ENCODE data around the gene MEIS3. TPM values are rescaled to one million over a fixed set of nuclear protein-coding genes. Genes with fewer than 3 reads are reported as not detected.
"Not testable (repeated sequence)": the region's sequence is repeated elsewhere in the genome, so short reads cannot be mapped to it uniquely, and the experiment has no call there.

MEIS3 gene
- total RNA-seq, 4 donors from 2014 or later: 1.6 to 18.2 (median 10.2) TPM

GRCh38 chr19:47390533-47391488 lies 28.5 kb downstream of the MEIS3 start:
- H3K27ac ChIP-seq: no peak overlapping the region
- no peak for DNase-seq
- H3K36me3 ChIP-seq: no peaks in the 10 kb centered on the region
- H3K9me3 ChIP-seq: no peaks in the 10 kb centered on the region
- no peaks in the 10 kb centered on the region for H3K27me3 ChIP-seq
- TF ChIP-seq POLR2A (IDR thresholded peaks at IDR 0.05): no peak
- TF ChIP-seq CTCF (IDR thresholded peaks at IDR 0.05): no peak
- no peaks in the 10 kb centered on the region for H3K4me1 ChIP-seq
- no peak overlapping the region for H3K4me3 ChIP-seq

- no peaks in the 10 kb centered on the region for H3K36me3 ChIP-seq
- H3K9me3 ChIP-seq: no peaks in the 10 kb centered on the region
- no peak overlapping the region for H3K27ac ChIP-seq
- no peak for DNase-seq
- H3K4me3 ChIP-seq: no peak overlapping the region
- H3K27me3 ChIP-seq: no peaks in the 10 kb centered on the region
- no peaks in the 10 kb centered on the region for H3K4me1 ChIP-seq
- TF ChIP-seq CTCF (IDR thresholded peaks at IDR 0.05): no peak
- TF ChIP-seq POLR2A (IDR thresholded peaks at IDR 0.05): no peak
These were observed 30.2 kb downstream of the MEIS3 start for GRCh38 chr19:47389150-47389556.

- not testable (repeated sequence) for H3K4me1 ChIP-seq, H3K4me3 ChIP-seq, H3K36me3 ChIP-seq, H3K9me3 ChIP-seq, DNase-seq, H3K27me3 ChIP-seq, H3K27ac ChIP-seq
These were observed 30.6 kb downstream of the MEIS3 start for GRCh38 chr19:47388721-47389120.

GRCh38 chr19:47387623-47388022 lies 31.7 kb downstream of the MEIS3 start:
- H3K27ac ChIP-seq, DNase-seq, H3K4me1 ChIP-seq, H3K27me3 ChIP-seq, H3K36me3 ChIP-seq, H3K9me3 ChIP-seq, H3K4me3 ChIP-seq: not testable (repeated sequence)

GRCh38 chr19:47386582-47386981 lies 32.7 kb downstream of the MEIS3 start:
- not testable (repeated sequence) for DNase-seq, H3K27me3 ChIP-seq, H3K36me3 ChIP-seq, H3K4me3 ChIP-seq, H3K27ac ChIP-seq, H3K4me1 ChIP-seq, H3K9me3 ChIP-seq

- not testable (repeated sequence) for H3K27ac ChIP-seq, DNase-seq, H3K4me1 ChIP-seq, H3K27me3 ChIP-seq, H3K4me3 ChIP-seq, H3K9me3 ChIP-seq
- H3K36me3 ChIP-seq: peaks cover 0 to 28% (median 0%) of the 10 kb centered on the region in 3 donors
These were observed 34.8 kb downstream of the MEIS3 start for GRCh38 chr19:47384533-47384932.

GRCh38 chr19:47383890-47384289 lies 35.4 kb downstream of the MEIS3 start:
- H3K4me3 ChIP-seq, H3K4me1 ChIP-seq, DNase-seq, H3K9me3 ChIP-seq, H3K27me3 ChIP-seq, H3K27ac ChIP-seq: not testable (repeated sequence)
- peaks cover 0 to 33% (median 0%) of the 10 kb centered on the region in 3 donors for H3K36me3 ChIP-seq

- DNase-seq: peak in 2 of 3 donors; percentile 57 to 76
- H3K4me3 ChIP-seq: no peak overlapping the region
- H3K27me3 ChIP-seq: no peaks in the 10 kb centered on the region
- TF ChIP-seq CTCF (IDR thresholded peaks at IDR 0.05) (no peak), POLR2A (IDR thresholded peaks at IDR 0.05) (no peak)
- no peaks in the 10 kb centered on the region for H3K9me3 ChIP-seq
- peaks cover 0 to 50% (median 0%) of the 10 kb centered on the region in 3 donors for H3K36me3 ChIP-seq
- peak overlapping the region in 1 of 4 donors; percentile 42 for H3K27ac ChIP-seq
- peaks cover 0 to 7% (median 0%) of the 10 kb centered on the region in 4 donors for H3K4me1 ChIP-seq
These were observed 37.6 kb downstream of the MEIS3 start for GRCh38 chr19:47381653-47382279.
